Epithelial cell of prostate (primary cell): ENCODE data around the gene AVPI1.

Source experiments
- DNase-seq: peaks from one replicate; pipeline ENCODE4 v3.0.0-alpha.2; 2011; ENCODE audit warnings: low read depth, low spot score
- H3K27ac ChIP-seq: fragments of 450-650 bp; 2 replicates; pipeline ENCODE4 v1.5.1; 2017; ENCODE audit warnings: mild to moderate bottlenecking

The AVPI1 gene

GRCh38 chr10:97686962-97687784 is at the start of gene AVPI1:
AVPI1 (minus strand) TSS chr10:97687241; CDS start chr10:97679905, 7,336 bp downstream.
- DNase-seq = peak; percentile 92
- peak within 1 kb of the TSS; percentile 98 for H3K27ac ChIP-seq

GRCh38 chr10:97736403-97736901 is 49.4 kb upstream of the AVPI1 start:
- no peak for DNase-seq
- H3K27ac ChIP-seq = no peak overlapping the region

GRCh38 chr10:97734021-97734420 is 47.0 kb upstream of the AVPI1 start:
- DNase-seq = no peak
- no peak overlapping the region for H3K27ac ChIP-seq

GRCh38 chr10:97733256-97733655 is 46.2 kb upstream of the AVPI1 start:
- no peak overlapping the region for H3K27ac ChIP-seq
- no peak for DNase-seq

GRCh38 chr10:97732052-97732359 is 45.0 kb upstream of the AVPI1 start:
- DNase-seq = no peak
- H3K27ac ChIP-seq = no peak overlapping the region

- no peak overlapping the region for H3K27ac ChIP-seq
- DNase-seq = no peak
Observed at GRCh38 chr10:97731346-97732051, 44.5 kb upstream of the AVPI1 start.

GRCh38 chr10:97729014-97729413 is 42.0 kb upstream of the AVPI1 start:
- H3K27ac ChIP-seq = no peak overlapping the region
- DNase-seq = no peak

GRCh38 chr10:97726636-97727178 is 39.7 kb upstream of the AVPI1 start:
- peak overlapping the region; percentile 90 for H3K27ac ChIP-seq
- DNase-seq = peak; percentile 72

GRCh38 chr10:97724341-97724941 is 37.4 kb upstream of the AVPI1 start:
- peak overlapping the region; percentile 90 for H3K27ac ChIP-seq
- DNase-seq = peak; percentile 60

- peak overlapping the region; percentile 90 for H3K27ac ChIP-seq
- DNase-seq = no peak
Observed at GRCh38 chr10:97723001-97723400, 36.0 kb upstream of the AVPI1 start.

- DNase-seq = no peak
- no peak overlapping the region for H3K27ac ChIP-seq
Observed at GRCh38 chr10:97721871-97722780, 35.1 kb upstream of the AVPI1 start.

- peak overlapping the region; percentile 98 for H3K27ac ChIP-seq
- DNase-seq = no peak
Observed at GRCh38 chr10:97719602-97720001, 32.6 kb upstream of the AVPI1 start.

- H3K27ac ChIP-seq = peak overlapping the region; percentile 98
- DNase-seq = peak; percentile 84
Observed at GRCh38 chr10:97718659-97719142, 31.7 kb upstream of the AVPI1 start.

- H3K27ac ChIP-seq = peak overlapping the region; percentile 98
- DNase-seq = no peak
Observed at GRCh38 chr10:97718178-97718577, 31.1 kb upstream of the AVPI1 start.

GRCh38 chr10:97717627-97718026 is 30.6 kb upstream of the AVPI1 start:
- H3K27ac ChIP-seq = peak overlapping the region; percentile 98
- no peak for DNase-seq

- DNase-seq = no peak
- H3K27ac ChIP-seq = peak overlapping the region; percentile 98
Observed at GRCh38 chr10:97715259-97715874, 28.3 kb upstream of the AVPI1 start.

- peak overlapping the region; percentile 98 for H3K27ac ChIP-seq
- no peak for DNase-seq
Observed at GRCh38 chr10:97714401-97715258, 27.6 kb upstream of the AVPI1 start.

GRCh38 chr10:97713826-97714400 is 26.9 kb upstream of the AVPI1 start:
- H3K27ac ChIP-seq = peak overlapping the region; percentile 98

More at GRCh38 chr10:97713826-97714400, 26.9 kb upstream of the AVPI1 start:
- DNase-seq = peak; percentile 58
